ENCODE results near the gene ARHGAP20. TPM values are rescaled to one million over a fixed set of nuclear protein-coding genes. Genes with fewer than 3 reads are reported as not detected.

The ARHGAP20 gene
- polyA plus RNA-seq, 12 donors, result 6.6 to 12.5 (median 9.8) TPM; not detected in 1

- no peak for DNase-seq
These were observed 183.2 kb downstream of the ARHGAP20 start for GRCh38 chr11:110529043-110529442.

DNA sequence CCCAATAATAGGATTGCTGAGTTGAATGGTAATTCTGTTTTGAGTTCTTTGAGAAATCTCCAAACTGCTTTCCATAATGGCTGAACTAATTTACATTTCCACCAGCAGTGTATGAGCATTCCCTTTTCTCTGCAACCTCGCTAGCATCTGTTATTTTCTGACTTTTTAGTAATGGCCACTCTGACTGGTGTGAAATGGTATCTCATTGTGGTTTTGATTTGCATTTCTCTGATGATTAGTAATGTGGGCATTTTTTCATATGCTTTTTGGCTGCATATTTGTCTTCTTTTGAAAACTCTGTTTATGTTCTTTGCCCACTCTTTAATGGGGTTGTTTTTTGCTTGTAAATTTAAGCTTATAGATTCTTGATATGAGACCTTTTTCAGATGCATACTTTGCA, 185.1 kb downstream of the ARHGAP20 start:
- no peak for DNase-seq
